HEK293 (cell line): ENCODE data around the gene SERPINC1.

Source experiments
- CTCF ChIP-seq: fragments of 450-650 bp; formaldehyde crosslinking; IDR thresholded peaks from 2 replicates; pipeline ENCODE4 v1.5.1; 2016; ENCODE audit warnings: missing biosample characterization, missing genetic modification characterization
- GLIS2 ChIP-seq: fragments of 450-650 bp; formaldehyde crosslinking; IDR thresholded peaks from 2 replicates; pipeline ENCODE4 v1.5.1; 2016; ENCODE audit warnings: missing biosample characterization, missing genetic modification characterization
- KLF10 ChIP-seq: fragments of 450-650 bp; IDR thresholded peaks from 2 replicates; pipeline ENCODE4 v1.5.1; 2018; ENCODE audit warnings: missing biosample characterization, mild to moderate bottlenecking, missing genetic modification characterization
- KLF17 ChIP-seq: fragments of 450-650 bp; formaldehyde crosslinking; IDR thresholded peaks from 2 replicates; pipeline ENCODE4 v1.5.1; 2016; ENCODE audit warnings: missing biosample characterization, missing genetic modification characterization
- MZF1 ChIP-seq: fragments of 450-650 bp; formaldehyde crosslinking; IDR thresholded peaks from 2 replicates; pipeline ENCODE4 v1.5.1; 2017; ENCODE audit warnings: missing biosample characterization, missing genetic modification characterization, borderline replicate concordance
- REST ChIP-seq: fragments of 450-650 bp; formaldehyde crosslinking; IDR thresholded peaks from 2 replicates; pipeline ENCODE4 v1.5.1; 2016; ENCODE audit warnings: missing biosample characterization, missing genetic modification characterization
- SETDB1 ChIP-seq: IDR thresholded peaks from one replicate; pipeline ENCODE4 v1.6.1; 2017; ENCODE audit warnings: mild to moderate bottlenecking, low read length, moderate library complexity, mixed read lengths; ENCODE audit not compliant: insufficient read length
- TRIM28 ChIP-seq: IDR thresholded peaks from 2 replicates; pipeline ENCODE4 v1.6.1; 2011; ENCODE audit warnings: low read length, control low read depth, borderline replicate concordance
- ZNF350 ChIP-seq: fragments of 450-650 bp; formaldehyde crosslinking; IDR thresholded peaks from 2 replicates; pipeline ENCODE4 v1.5.0; 2017; ENCODE audit warnings: missing biosample characterization, mild to moderate bottlenecking, missing genetic modification characterization
- ZNF398 ChIP-seq: fragments of 450-650 bp; formaldehyde crosslinking; IDR thresholded peaks from 2 replicates; pipeline ENCODE4 v1.5.1; 2017; ENCODE audit warnings: missing biosample characterization, missing genetic modification characterization
- ZNF530 ChIP-seq: fragments of 450-650 bp; formaldehyde crosslinking; IDR thresholded peaks from 2 replicates; pipeline ENCODE4 v1.5.1; 2016; ENCODE audit warnings: low read depth, missing biosample characterization, missing genetic modification characterization
- ZSCAN18 ChIP-seq: fragments of 450-650 bp; formaldehyde crosslinking; IDR thresholded peaks from 2 replicates; pipeline ENCODE4 v1.5.1; 2016; ENCODE audit warnings: missing biosample characterization, missing genetic modification characterization

- TF ChIP-seq ZNF350 (no peak), TRIM28 (no peak), CTCF (no peak), GLIS2 (tag by site-specific recombination) (no peak), MZF1 (no peak), SETDB1 (no peak), ZNF398 (tag by site-specific recombination) (no peak), ZSCAN18 (tag by site-specific recombination) (no peak), KLF17 (tag by site-specific recombination) (no peak), REST (tag by site-specific recombination) (no peak), KLF10 (tag by site-specific recombination) (no peak), ZNF530 (tag by site-specific recombination) (no peak)
These were observed 48.1 kb downstream of the SERPINC1 start for GRCh38 chr1:173869021-173869359.
